ENCODE results near the gene ATN1.
A peak's percentile ranks its signal among the peaks of the same experiment; 100 is the strongest.

The ATN1 gene

DNA sequence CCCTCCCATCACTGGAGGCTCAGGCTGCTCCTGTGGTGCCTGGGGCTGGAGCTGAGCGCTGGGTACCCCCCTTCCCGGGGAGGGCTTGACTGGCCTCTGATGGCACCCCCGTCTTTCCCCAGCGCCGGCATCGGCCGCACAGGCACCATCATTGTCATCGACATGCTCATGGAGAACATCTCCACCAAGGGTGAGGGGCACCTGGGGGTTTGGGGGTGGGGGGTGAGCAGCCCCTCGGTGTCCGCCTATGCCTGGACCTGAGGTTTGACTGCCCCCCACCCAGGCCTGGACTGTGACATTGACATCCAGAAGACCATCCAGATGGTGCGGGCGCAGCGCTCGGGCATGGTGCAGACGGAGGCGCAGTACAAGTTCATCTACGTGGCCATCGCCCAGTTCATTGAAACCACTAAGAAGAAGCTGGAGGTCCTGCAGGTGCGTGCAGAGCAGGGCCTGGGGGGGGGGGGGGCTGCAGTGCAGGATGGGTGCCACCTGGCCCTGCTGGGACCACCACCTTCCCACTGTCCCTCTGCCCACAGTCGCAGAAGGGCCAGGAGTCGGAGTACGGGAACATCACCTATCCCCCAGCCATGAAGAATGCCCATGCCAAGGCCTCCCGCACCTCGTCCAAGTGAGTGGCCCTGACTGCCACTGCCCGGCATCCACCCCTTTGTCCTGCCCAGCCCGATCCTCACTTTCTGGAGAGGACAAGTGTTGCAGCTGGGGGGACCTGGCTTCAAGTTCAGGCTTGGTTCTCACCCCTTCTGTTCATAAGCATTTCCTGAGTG lies 32.2 kb downstream of the ATN1 start:
- no peak for DNase-seq

DNA sequence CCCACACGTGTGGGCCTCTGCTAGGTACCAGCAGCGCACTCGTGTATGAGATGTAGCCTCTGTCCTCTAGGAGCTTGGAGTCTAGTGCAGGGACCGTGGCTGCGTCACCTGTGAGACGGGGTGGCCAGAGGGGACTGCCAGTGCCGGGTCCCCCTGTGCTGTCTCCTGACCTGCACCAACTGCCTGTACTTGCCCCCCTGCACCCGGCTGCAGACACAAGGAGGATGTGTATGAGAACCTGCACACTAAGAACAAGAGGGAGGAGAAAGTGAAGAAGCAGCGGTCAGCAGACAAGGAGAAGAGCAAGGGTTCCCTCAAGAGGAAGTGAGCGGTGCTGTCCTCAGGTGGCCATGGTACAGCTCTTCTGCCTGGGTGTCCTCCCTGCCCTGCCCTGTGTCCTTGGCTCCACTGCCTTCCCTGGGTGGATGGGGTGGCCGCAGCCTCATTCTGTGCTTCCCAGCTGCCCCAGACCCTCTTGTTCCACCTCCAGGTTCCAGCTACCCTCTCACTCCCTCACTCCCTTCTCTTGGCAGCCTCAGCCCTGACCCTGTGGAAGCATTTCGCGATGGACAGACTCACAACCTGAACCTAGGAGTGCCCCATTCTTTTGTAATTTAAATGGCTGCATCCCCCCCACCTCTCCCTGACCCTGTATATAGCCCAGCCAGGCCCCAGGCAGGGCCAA lies 33.0 kb downstream of the ATN1 start:
- DNase-seq: no peak

DNA sequence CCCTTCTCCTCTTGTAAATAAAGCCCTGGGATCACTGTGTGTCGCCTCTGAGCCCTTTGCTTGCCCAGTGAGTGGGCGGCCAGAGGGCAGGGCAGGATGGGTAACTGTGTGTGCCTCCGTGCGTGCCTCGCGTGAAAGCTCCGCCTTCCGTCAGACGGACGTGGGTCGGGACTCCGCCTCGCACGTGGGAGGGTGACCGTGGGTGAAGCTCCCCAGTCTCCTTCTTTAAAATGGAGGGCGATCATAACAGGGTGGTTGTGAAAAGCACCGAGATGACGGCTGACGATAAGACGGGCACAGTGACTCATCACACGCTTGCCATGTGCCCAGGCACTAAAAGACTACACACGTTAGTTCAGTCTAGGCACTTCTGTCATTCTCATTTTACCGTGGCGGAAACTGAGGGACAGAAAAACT lies 33.5 kb downstream of the ATN1 start:
- no peak for DNase-seq

GRCh38 chr12:6961695-6962284 lies 34.0 kb downstream of the ATN1 start:
- DNase-seq: peak in 1 of 2 experiments; percentile 41

- DNase-seq: no peak
These were observed 34.7 kb downstream of the ATN1 start for GRCh38 chr12:6962285-6963015.

DNA sequence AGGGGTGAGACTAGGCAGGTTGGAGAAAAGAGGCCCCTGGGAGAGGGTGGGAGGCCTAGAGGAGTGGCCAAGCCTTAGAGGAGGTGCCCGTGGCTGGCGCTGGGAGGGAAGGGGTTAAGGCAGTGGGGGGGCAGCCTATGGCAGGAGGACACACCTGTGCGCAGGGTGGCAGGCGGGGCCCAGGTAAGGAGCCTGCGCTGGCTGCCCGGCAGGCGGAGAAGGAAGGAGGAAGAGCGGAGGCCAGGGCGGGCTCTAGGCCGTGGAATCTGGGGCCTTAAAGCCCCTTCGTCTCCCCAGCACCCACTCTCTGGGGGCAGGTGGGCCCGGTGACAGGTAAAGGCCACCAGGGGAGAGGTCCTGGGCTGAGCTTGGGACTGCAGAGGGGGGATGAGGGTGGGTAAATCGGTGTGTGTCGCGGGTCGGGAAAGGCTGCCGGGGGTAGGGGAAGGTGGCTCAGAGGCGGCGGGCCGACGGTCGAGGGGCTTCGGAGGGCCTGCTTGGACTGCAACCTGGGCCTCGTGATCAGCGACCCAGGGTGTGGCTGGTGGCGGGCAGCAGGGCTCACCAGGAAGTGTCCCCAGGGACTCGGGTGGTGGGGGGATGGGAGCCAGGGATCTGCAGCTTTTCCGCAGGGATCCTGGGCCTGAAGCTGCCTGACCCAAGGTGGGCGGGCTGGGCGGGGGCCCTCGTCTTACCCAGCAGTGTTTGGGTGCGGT lies 35.4 kb downstream of the ATN1 start:
- no peak for DNase-seq

- DNase-seq: no peak
These were observed 36.1 kb downstream of the ATN1 start for GRCh38 chr12:6963791-6964413.

GRCh38 chr12:6964605-6965025 lies 36.9 kb downstream of the ATN1 start:
- no peak for DNase-seq

- DNase-seq: peak in 1 of 2 experiments; percentile 83
These were observed 37.4 kb downstream of the ATN1 start for GRCh38 chr12:6965026-6965661.

- DNase-seq: no peak
These were observed 38.0 kb downstream of the ATN1 start for GRCh38 chr12:6965714-6966113.

- DNase-seq: no peak
These were observed 38.6 kb downstream of the ATN1 start for GRCh38 chr12:6966351-6966750.

GRCh38 chr12:6967651-6968100 lies 39.9 kb downstream of the ATN1 start:
- no peak for DNase-seq

- DNase-seq: no peak
These were observed 40.7 kb downstream of the ATN1 start for GRCh38 chr12:6968426-6968825.

DNA sequence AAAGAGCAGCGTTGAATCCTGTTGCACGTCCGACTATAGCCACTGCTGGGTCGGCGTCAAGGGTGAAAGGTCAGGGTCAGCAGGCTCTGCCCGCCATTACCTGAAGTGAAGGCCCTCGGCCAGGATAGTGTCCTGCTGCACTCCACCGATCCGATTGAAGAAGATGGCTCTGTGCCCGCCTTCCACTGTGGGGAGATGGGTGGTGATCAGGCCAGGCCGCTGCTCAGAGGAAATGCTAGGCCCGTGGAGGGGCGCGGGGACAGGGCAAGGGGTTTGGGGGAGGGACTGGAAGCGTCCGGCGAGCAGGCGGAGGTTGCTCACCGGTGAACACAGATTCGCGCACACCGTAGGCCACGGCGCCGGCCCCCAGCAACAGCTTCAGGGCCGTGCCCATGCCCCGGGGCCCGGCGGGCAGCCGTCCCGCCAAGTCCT lies 42.4 kb downstream of the ATN1 start:
- DNase-seq: no peak

GRCh38 chr12:6974180-6974579 lies 46.4 kb downstream of the ATN1 start:
- no peak for DNase-seq

GRCh38 chr12:6975297-6976032 lies 47.7 kb downstream of the ATN1 start:
- no peak for DNase-seq

- no peak for DNase-seq
These were observed 49.9 kb downstream of the ATN1 start for GRCh38 chr12:6977653-6978052.

DNA sequence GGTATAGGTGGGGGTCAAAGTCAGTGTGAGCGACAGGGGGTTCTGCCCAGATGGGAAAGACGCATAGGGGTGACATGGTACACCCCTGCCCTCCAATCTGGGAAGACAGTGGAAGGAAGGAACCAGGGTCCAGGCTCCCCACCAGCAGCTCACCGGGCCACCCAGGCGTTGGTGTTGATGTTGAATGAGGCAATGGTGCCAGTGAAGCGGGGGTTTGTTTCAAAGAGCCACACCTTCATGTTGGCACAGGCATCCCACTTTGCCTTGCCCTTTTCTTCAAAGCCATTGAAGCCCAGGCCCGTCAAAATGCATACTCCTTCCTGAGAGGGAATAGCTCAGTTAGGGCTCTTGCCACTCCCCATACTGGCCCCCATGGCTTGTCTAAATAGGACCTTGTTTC lies 50.4 kb downstream of the ATN1 start:
- DNase-seq: no peak

- no peak for DNase-seq
These were observed 50.9 kb downstream of the ATN1 start for GRCh38 chr12:6978611-6979011.

DNA sequence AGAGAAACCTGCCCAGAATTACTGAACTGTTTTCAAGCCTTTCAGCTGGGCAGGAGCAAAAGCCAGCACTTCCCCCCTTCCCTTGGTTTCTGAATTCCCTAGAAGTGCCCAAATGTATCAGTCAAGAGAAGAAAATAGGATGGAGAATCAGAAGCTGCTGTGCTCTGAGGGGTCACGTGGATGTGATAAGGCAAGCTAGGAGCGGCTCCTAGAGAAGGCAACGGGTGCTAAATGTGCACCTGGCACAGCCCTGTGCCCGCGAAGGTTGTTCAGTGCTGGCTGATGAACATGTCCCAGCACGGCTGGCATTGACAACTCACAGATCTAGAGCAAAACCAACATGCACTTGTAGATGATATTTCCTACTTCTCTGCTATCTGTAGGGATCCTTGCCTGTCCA lies 51.3 kb downstream of the ATN1 start:
- no peak for DNase-seq

DNA sequence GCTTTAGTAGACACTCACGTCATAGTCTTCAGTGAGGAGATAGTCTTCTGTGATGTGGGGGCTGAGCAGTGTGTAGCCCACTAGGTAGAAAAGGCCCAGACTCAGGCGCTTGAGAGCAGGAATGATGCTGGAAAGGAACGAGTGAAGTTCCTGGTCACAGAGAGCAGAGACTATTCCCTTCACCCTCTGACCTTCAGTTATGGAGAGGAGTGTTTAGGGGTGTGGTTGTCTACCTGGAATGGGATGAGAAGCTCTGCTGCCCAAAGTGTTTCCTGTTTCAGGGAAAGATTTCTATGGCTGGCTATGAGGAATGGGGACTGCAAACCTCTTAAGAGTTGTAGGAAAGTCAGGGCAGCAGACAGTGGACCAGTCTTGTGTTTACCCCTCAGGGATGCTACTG lies 51.7 kb downstream of the ATN1 start:
- DNase-seq: no peak
